Stimulated activated CD4-positive, alpha-beta T cell treated with anti-CD3 and anti-CD28 coated beads, Interleukin-12 subunit alpha, Interleukin-12 subunit beta, amount 100 ng/mL, for 4 hours (primary cell): Measurements from ENCODE around the gene DAPK2.
A peak's percentile ranks its signal among the peaks of the same experiment; 100 is the strongest.

Source experiments
- DNase-seq: peaks from one replicate; pipeline ENCODE4 v3.0.0-alpha.2; 2020

DAPK2 gene

GRCh38 chr15:63994073-63994600, 52.1 kb downstream of the DAPK2 start:
- no peak for DNase-seq

- no peak for DNase-seq
Observed at GRCh38 chr15:63992300-63992699, 54.0 kb downstream of the DAPK2 start.

- DNase-seq, result no peak
Observed at GRCh38 chr15:63991706-63992105, 54.6 kb downstream of the DAPK2 start.

GRCh38 chr15:63990454-63990853, 55.8 kb downstream of the DAPK2 start:
- no peak for DNase-seq

- no peak for DNase-seq
Observed at GRCh38 chr15:63987796-63988378, 58.4 kb downstream of the DAPK2 start.

DNA sequence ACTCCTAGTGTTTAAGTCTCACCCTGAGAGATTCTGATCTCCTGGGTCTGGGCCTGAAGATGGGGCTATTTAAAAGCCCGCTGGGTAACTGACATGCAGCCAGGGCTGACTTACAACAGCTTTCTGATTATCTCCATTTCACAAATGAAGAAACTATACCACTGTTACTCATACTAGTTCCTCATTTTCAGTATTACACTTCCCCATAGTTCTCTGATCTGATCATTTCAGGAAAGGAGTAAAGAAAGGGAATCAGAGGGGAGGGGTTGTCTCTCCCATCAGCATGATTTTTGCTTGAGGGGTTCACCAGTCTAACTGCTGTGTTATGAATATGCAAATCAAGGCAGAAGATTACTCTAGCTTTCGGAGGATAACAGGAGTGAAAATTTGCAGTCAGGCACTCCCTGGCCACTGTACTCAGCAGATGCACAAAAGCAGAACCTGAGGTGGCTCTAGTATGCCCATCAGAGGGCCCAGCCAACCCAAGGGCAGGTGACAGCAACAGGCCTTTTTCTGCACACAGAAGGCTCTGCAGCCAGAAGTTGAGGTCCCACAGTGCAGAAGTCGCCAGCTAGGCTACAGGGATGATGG, 59.4 kb downstream of the DAPK2 start:
- no peak for DNase-seq

DNA sequence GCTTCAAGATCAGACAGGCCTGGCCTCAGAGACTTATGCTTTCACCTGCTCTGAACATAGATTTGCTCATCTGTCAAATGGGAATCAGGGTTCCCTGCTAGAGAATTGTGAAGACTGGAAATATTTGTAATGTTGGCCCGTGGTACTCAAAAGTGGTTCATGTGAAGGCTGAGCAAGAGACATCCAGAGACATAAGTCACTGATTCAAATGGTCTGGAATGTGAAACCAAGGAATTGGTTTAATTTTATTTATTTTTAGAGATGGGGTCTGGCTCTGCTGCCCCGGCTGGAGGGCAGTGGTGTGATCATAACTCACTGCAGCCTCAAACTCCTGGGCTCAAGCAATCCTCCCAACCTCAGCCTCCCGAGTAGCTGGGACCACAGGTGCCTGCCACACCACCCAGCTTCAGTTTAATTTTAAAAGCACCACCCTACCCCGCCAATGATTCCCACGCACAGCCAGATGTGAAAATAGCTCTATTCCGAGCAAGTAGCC, 60.1 kb downstream of the DAPK2 start:
- DNase-seq, result no peak

- no peak for DNase-seq
Observed at GRCh38 chr15:63985221-63986184, 60.8 kb downstream of the DAPK2 start.

DNA sequence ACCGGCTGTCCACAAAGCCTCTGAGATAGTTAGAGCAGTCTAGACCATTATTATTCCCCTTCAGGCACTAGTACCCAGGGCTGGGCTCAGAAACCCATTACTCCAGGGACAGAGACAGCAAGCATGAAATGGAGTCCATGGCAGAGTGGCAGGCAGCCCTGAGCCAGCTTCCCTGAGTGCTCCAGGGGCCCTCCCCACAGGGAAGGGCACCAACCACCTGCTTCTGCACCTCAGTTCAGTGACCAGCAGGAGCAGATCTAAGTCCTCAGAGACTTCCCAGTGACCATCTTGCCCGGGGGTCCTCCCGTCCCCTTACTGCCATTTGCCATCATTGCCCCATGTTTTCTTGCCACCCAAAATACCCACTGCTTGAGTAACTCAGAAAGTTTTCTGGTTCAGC, 62.0 kb downstream of the DAPK2 start:
- no peak for DNase-seq

GRCh38 chr15:63983061-63983711, 63.1 kb downstream of the DAPK2 start:
- no peak for DNase-seq

- DNase-seq, result no peak
Observed at GRCh38 chr15:63982381-63982854, 63.9 kb downstream of the DAPK2 start.

DNA sequence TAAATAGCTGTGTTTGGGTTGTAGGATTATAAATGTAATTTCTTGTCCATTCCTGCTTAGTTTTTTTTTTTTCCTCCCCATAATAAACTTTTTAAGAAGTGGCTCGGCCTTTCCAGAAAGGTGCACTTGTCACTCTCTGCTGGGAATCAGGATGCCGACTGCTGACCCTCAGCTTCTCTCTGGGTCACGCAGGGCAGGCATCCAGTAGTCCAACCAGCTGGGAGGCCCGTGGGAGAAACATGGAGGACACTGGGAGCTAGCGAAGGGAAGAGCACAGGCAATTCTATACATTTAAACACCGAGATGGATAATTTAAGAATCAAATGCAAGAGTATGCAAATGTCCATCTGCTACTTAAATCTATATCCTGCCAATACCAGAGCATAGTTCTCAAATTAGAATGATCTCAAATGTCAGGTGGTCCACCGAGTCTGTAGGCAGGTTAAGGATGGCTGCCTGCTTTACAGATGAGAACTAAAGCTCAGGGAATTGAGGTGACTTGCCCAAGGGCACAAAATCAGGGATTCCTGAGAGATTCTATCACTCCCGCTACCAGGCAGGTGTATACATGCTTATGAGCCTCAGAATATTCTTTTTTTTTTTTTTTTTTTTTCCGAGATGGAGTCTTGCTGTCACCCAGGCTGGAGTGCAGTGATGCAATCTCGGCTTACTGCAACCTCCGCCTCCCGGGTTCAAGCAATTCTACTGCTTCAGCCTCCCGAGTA, 64.5 kb downstream of the DAPK2 start:
- DNase-seq, result no peak

GRCh38 chr15:63979262-63979793, 67.0 kb downstream of the DAPK2 start:
- DNase-seq, result no peak

GRCh38 chr15:63978511-63979261, 67.6 kb downstream of the DAPK2 start:
- DNase-seq, result no peak

DNA sequence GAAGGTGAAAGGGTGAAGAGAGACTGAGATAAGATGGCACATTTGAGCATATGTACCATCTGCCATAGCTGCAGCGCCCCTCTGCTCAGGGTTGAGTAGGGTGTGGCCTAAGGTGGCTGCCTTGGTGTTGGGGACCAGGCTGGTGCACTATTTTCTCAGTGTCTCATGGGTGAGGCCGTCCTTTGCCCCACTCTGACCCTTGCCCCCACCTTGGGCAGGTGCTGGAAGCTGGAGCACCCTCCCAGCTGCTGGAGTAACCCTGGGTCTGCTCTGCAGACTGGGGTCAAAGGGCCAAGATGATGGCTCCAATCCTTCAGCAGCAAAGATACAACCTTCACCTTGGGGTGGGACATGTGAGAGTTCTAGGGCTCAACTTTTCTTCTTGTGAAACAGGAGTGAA, 69.2 kb downstream of the DAPK2 start:
- DNase-seq, result no peak

DNA sequence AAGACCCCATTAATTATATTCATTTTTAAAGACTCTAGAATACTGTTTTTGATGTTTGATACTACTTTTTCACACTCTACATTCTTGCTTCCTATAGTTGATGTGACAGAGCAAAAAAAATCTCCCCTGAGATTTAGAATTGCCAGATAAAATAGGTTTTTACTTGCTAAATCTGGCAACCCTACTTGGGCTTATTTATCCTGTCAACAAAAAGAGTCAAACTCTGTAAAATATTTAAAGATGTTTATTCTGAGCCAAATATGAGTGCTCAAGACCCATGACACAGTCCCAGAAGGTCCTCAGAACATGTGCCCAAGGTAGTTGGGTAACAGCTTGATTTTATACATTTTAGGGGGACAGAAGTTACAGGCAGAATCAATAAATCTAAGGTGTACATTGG, 72.3 kb downstream of the DAPK2 start:
- DNase-seq, result no peak

- DNase-seq, result no peak
Observed at GRCh38 chr15:63973212-63974009, 72.9 kb downstream of the DAPK2 start.

DNA sequence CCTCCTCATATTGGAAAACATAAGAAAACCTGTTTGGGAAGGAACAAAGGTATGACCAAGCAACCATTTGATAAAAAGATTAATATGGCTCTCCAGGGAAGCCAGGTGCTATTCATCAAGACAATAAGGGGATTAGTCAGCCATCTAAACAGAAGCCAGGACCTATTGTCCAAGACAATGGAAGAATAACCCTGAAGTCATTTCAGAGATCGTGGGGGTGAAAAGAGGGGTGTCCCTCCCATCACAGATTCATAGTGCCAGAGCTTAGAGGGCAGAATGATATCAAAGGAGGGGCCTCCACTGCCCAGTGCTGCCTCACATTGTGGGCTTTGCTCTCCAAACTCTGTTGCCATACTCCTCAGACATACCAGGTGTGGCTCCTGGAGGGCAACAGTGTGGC, 73.5 kb downstream of the DAPK2 start:
- no peak for DNase-seq

DNA sequence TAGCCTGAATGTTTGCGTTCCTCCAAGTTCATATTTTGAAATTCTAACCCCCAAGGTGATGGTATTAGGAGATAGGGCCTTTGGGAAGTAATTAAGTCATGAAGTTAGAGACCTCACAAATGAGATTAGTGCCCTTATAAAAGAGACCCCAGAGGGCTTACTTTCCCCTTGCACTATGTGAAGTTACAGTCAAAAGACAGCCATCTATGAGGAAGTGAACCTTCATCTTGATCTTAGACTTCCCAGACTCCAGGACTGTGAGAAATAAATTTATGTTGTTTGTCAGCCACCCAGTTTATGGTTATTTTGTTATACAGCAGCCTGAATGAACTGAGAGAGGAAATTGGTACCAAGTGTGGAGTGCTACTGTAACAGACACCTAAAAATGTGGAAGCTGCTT, 74.4 kb downstream of the DAPK2 start:
- DNase-seq, result no peak

DNA sequence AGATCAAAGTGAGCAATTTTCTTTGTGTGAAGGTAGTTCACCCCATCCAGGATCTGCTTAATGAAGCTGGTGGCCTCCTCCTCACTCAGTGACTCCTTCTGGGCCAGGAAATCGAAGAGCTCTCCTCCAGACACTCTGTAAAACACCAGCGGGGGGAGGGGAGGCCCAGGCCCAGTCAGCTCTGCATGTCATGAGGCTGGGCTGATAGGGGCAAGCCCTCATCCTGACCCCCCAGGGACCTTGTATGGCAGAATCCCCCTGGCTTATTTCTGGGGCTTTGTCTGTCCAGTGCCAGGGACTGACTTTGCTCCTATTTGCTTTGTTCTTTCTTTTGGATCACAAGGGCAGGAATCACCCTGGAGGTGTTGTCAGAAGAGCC, 74.9 kb downstream of the DAPK2 start:
- peak; percentile 29 for DNase-seq
